ENCODE measurements around the gene OCLN. TPM values are rescaled to one million over a fixed set of nuclear protein-coding genes. Genes with fewer than 3 reads are reported as not detected.

OCLN gene
- total RNA-seq, 1 experiment from 2014 or later, result 77.4 TPM

GRCh38 chr5:69497006-69497520 lies 4.5 kb downstream of the OCLN start:
- ChIA-PET CTCF (no interaction called here), POLR2A (ENCODE audit: unreplicated experiment) (interaction anchor here (0.6 kb wide), 2 partner anchors 19 to 262 kb away, joined by 3 to 4 read pairs; no protein-coding TSS in a partner anchor)
- no TSS peak for BruUV-seq (replicated peaks)
- no peak for DNase-seq
- H3K79me2 ChIP-seq (ENCODE audit: low read depth), result peaks cover 92% of the 10 kb centered on the region
- no peaks in the 10 kb centered on the region for H3K27me3 ChIP-seq (ENCODE audit: insufficient read depth, low read depth)
- H3K9me2 ChIP-seq (ENCODE audit: insufficient read depth), result no peaks in the 10 kb centered on the region
- H3K9me3 ChIP-seq (ENCODE audit: insufficient read depth, low read depth), result no peaks in the 10 kb centered on the region
- H3F3A ChIP-seq (ENCODE audit: insufficient read depth, low read depth), result peaks cover 34% of the 10 kb centered on the region
- intact Hi-C loops (cut with micrococcal nuclease; ENCODE audit: unreplicated experiment), result no loop called here
- peak overlapping the region; percentile 40; the same call in 1 of the 2 replicates for H3K4me2 ChIP-seq
- peaks cover 19% of the 10 kb centered on the region; the same call in 1 of the 2 replicates for H4K20me1 ChIP-seq (ENCODE audit: insufficient read depth)
- peaks cover 74% of the 10 kb centered on the region for H3K4me1 ChIP-seq (replicated peaks; ENCODE audit: insufficient read depth)
- H3K4me3 ChIP-seq, result no peak overlapping the region
- H2AFZ ChIP-seq, result no peak overlapping the region
- no peak for TF ChIP-seq CTCF (conservative IDR thresholded peaks at IDR 0.05)
- peak overlapping the region; percentile 57 for H3K27ac ChIP-seq
- peaks cover 4% of the 10 kb centered on the region for H3K36me3 ChIP-seq (ENCODE audit: low read depth)

GRCh38 chr5:69498384-69498783 lies 5.8 kb downstream of the OCLN start:
- intact Hi-C loops (cut with micrococcal nuclease; ENCODE audit: unreplicated experiment), result no loop called here
- peak in 1 of 2 experiments; percentile 59 for DNase-seq
- Histone ChIP-seq H3K9me3 (ENCODE audit: insufficient read depth, low read depth) (no peaks in the 10 kb centered on the region), H3F3A (ENCODE audit: insufficient read depth, low read depth) (peaks cover 38% of the 10 kb centered on the region), H3K4me3 (no peak overlapping the region), H3K27ac (peak overlapping the region; percentile 64), H4K20me1 (ENCODE audit: insufficient read depth) (peaks cover 19% of the 10 kb centered on the region; the same call in 1 of the 2 replicates), H3K4me2 (peak overlapping the region; percentile 20; the same call in 1 of the 2 replicates), H3K27me3 (ENCODE audit: insufficient read depth, low read depth) (no peaks in the 10 kb centered on the region), H3K9me2 (ENCODE audit: insufficient read depth) (no peaks in the 10 kb centered on the region), H2AFZ (no peak overlapping the region), H3K36me3 (ENCODE audit: low read depth) (peaks cover 4% of the 10 kb centered on the region), H3K79me2 (ENCODE audit: low read depth) (peaks cover 98% of the 10 kb centered on the region), H3K4me1 (replicated peaks; ENCODE audit: insufficient read depth) (peaks cover 87% of the 10 kb centered on the region)
- POLR2A ChIA-PET (ENCODE audit: unreplicated experiment), result interaction anchor here (0.6 kb wide), 1 partner anchor 50 kb away, joined by 7 read pairs; no protein-coding TSS in a partner anchor
- CTCF ChIA-PET, result no interaction called here
- no peak for TF ChIP-seq EZH2 (IDR thresholded peaks at IDR 0.05; ENCODE audit: low read depth)
- TF ChIP-seq CTCF (conservative IDR thresholded peaks at IDR 0.05), result no peak
- no TSS peak for BruUV-seq (replicated peaks)

- DNase-seq, result peak in 1 of 2 experiments; percentile 45
- H3K79me2 ChIP-seq (ENCODE audit: low read depth), result peaks cover 94% of the 10 kb centered on the region
- H3K4me3 ChIP-seq, result peak overlapping the region; percentile 18; the same call in 1 of the 2 replicates
- H3F3A ChIP-seq (ENCODE audit: insufficient read depth, low read depth), result peaks cover 48% of the 10 kb centered on the region
- H3K27me3 ChIP-seq (ENCODE audit: insufficient read depth, low read depth), result no peaks in the 10 kb centered on the region
- BruUV-seq (replicated peaks), result no TSS peak
- H3K4me1 ChIP-seq (replicated peaks; ENCODE audit: insufficient read depth), result peaks cover 76% of the 10 kb centered on the region
- H3K36me3 ChIP-seq (ENCODE audit: low read depth), result peaks cover 29% of the 10 kb centered on the region
- H4K20me1 ChIP-seq (ENCODE audit: insufficient read depth), result no peaks in the 10 kb centered on the region
- H2AFZ ChIP-seq, result no peak overlapping the region
- POLR2A ChIA-PET (ENCODE audit: unreplicated experiment), result interaction anchor here (0.5 to 0.8 kb wide), 4 partner anchors 14 to 48 kb away, joined by 4 to 6 read pairs (median 4); no protein-coding TSS in a partner anchor
- peak overlapping the region; percentile 96 for H3K27ac ChIP-seq
- H3K9me3 ChIP-seq (ENCODE audit: insufficient read depth, low read depth), result no peaks in the 10 kb centered on the region
- TF ChIP-seq CTCF (conservative IDR thresholded peaks at IDR 0.05) (no peak), EZH2 (IDR thresholded peaks at IDR 0.05; ENCODE audit: low read depth) (no peak)
- intact Hi-C loops (cut with micrococcal nuclease; ENCODE audit: unreplicated experiment), result loop anchor here (2.0 kb wide), 1 partner anchor 14 kb away; no protein-coding TSS in a partner anchor
- peak overlapping the region; percentile 71 for H3K4me2 ChIP-seq
- CTCF ChIA-PET, result interaction anchor here (0.6 kb wide), 1 partner anchor 48 kb away, joined by 3 read pairs; no protein-coding TSS in a partner anchor
- H3K9me2 ChIP-seq (ENCODE audit: insufficient read depth), result no peaks in the 10 kb centered on the region
Measured at GRCh38 chr5:69502367-69502766, 9.8 kb downstream of the OCLN start.
